Ishikawa (cell line): ENCODE measurements around the gene SMPD3.

Experiments
- CEBPB ChIP-seq: IDR thresholded peaks from 2 replicates; pipeline ENCODE4 v1.6.1; 2012
- CREB1 ChIP-seq: IDR thresholded peaks from 2 replicates; pipeline ENCODE4 v1.6.1; 2012; ENCODE audit warnings: low read depth
- EP300 ChIP-seq: IDR thresholded peaks from 2 replicates; pipeline ENCODE4 v1.6.1; 2012; ENCODE audit warnings: borderline replicate concordance
- FOXM1 ChIP-seq: IDR thresholded peaks from 2 replicates; pipeline ENCODE4 v1.6.1; 2012; ENCODE audit warnings: low read depth, borderline replicate concordance
- MAX ChIP-seq: IDR thresholded peaks from 2 replicates; pipeline ENCODE4 v1.6.1; 2012
- RAD21 ChIP-seq: IDR thresholded peaks from 2 replicates; pipeline ENCODE4 v1.6.1; 2012; ENCODE audit warnings: low read depth
- REST ChIP-seq: IDR thresholded peaks from 2 replicates; pipeline ENCODE4 v1.6.1; 2012; ENCODE audit warnings: low read depth, mild to moderate bottlenecking
- TAF1 ChIP-seq: IDR thresholded peaks from 2 replicates; pipeline ENCODE4 v1.6.1; 2012; ENCODE audit warnings: low read depth, mild to moderate bottlenecking
- YY1 ChIP-seq: IDR thresholded peaks from 2 replicates; pipeline ENCODE4 v1.6.1; 2012; ENCODE audit warnings: low read depth
- ZBTB7A ChIP-seq: IDR thresholded peaks from 2 replicates; pipeline ENCODE4 v1.6.1; 2012; ENCODE audit warnings: low read depth

- TF ChIP-seq TAF1 (no peak), EP300 (no peak), MAX (no peak), YY1 (no peak), REST (no peak), ZBTB7A (no peak), CEBPB (no peak), RAD21 (no peak), CREB1 (no peak), FOXM1 (no peak)
Observed at GRCh38 chr16:68376590-68376989, 71.7 kb downstream of the SMPD3 start.
